Measurements from ENCODE around the gene PLAAT2. TPM values are rescaled to one million over a fixed set of nuclear protein-coding genes. Genes with fewer than 3 reads are reported as not detected.

The PLAAT2 gene
- total RNA-seq, 4 donors from 2014 or later = 38.7 to 47.9 (median 43.0) TPM; not detected in 1

DNA sequence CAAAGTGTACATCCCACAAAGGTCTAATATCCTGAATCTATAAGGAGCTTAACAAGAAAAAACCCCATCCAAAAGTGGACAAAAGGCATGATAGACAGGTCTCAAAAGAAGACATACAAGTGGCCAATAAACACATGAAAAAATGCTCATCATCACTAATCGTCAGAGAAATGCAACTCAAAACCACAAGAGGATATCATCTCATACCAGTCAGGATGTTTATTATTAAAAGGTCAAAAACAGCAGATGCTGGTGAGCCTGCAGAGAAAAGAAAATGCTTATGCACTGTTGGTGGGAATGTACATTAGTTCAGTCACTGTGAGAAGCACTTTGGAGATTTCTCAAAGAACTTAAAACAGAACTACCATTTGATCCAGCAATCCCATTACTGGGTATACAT is 44.6 kb downstream of the PLAAT2 start:
- intact Hi-C loops (cut with DNase I; ENCODE audit: low total_unique reads) (no loop called here), in situ Hi-C loops (cut with MboI; ENCODE audit: low pct_ligation_motif_present in 1 of 4, low pct_unique_long_range_greater_than_20kb in 1 of 4, low sequenced_read_pairs in 3 of 4) (no loop called here)
- WGBS, 2 donors (ENCODE audit: low coverage in 1 of 2) = 22 to 32% methylated on average over 1 of the region's 1 CpG
- Histone ChIP-seq H3K4me1 (no peaks in the 10 kb centered on the region), H3K9me3 (no peaks in the 10 kb centered on the region), H3K4me3 (no peak overlapping the region), H3K36me3 (no peaks in the 10 kb centered on the region), H3K27ac (no peak overlapping the region), H3K27me3 (no peaks in the 10 kb centered on the region)
- TF ChIP-seq POLR2A (IDR thresholded peaks at IDR 0.05) (no peak), EP300 (IDR thresholded peaks at IDR 0.05; ENCODE audit: low read depth) (no peak), POLR2AphosphoS5 (IDR thresholded peaks at IDR 0.05) (no peak)
- TF ChIP-seq, protein P1, sequence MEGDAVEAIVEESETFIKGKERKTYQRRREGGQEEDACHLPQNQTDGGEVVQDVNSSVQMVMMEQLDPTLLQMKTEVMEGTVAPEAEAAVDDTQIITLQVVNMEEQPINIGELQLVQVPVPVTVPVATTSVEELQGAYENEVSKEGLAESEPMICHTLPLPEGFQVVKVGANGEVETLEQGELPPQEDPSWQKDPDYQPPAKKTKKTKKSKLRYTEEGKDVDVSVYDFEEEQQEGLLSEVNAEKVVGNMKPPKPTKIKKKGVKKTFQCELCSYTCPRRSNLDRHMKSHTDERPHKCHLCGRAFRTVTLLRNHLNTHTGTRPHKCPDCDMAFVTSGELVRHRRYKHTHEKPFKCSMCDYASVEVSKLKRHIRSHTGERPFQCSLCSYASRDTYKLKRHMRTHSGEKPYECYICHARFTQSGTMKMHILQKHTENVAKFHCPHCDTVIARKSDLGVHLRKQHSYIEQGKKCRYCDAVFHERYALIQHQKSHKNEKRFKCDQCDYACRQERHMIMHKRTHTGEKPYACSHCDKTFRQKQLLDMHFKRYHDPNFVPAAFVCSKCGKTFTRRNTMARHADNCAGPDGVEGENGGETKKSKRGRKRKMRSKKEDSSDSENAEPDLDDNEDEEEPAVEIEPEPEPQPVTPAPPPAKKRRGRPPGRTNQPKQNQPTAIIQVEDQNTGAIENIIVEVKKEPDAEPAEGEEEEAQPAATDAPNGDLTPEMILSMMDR (IDR thresholded peaks at IDR 0.05) = no peak
- DNase-seq = no peak

DNA sequence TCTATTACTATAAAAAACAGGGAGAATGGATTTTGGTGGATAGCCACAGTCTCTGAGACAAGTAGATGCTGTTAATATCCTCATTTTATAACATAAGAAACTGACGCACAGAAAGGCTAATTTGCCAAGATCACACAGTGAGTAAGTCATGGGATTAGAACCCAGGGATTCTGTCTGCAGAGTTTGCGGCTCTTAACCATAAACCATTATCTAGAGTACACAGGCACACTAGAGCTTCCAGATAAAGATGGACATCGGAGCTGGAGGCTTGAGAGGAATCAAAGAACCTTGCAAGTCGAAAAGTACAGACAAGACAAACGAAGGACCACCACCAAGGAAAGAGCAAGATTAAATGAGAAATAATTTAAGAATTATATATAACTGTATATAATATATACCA is 46.0 kb downstream of the PLAAT2 start:
- H3K4me1 ChIP-seq = no peaks in the 10 kb centered on the region
- no peak overlapping the region for H3K4me3 ChIP-seq
- intact Hi-C loops (cut with DNase I; ENCODE audit: low total_unique reads) (no loop called here), in situ Hi-C loops (cut with MboI; ENCODE audit: low pct_ligation_motif_present in 1 of 4, low pct_unique_long_range_greater_than_20kb in 1 of 4, low sequenced_read_pairs in 3 of 4) (no loop called here)
- H3K27ac ChIP-seq = no peak overlapping the region
- no peaks in the 10 kb centered on the region for H3K9me3 ChIP-seq
- DNase-seq = no peak
- no peak for TF ChIP-seq EP300 (IDR thresholded peaks at IDR 0.05; ENCODE audit: low read depth)
- TF ChIP-seq, protein P1 (IDR thresholded peaks at IDR 0.05) = no peak
- TF ChIP-seq POLR2AphosphoS5 (IDR thresholded peaks at IDR 0.05) = no peak
- no peak for TF ChIP-seq POLR2A (IDR thresholded peaks at IDR 0.05)
- 90 to 93% methylated on average over 4 to 5 of the region's 5 CpGs for WGBS, 2 donors (ENCODE audit: low coverage in 1 of 2)
- H3K36me3 ChIP-seq = no peaks in the 10 kb centered on the region
- no peaks in the 10 kb centered on the region for H3K27me3 ChIP-seq

DNA sequence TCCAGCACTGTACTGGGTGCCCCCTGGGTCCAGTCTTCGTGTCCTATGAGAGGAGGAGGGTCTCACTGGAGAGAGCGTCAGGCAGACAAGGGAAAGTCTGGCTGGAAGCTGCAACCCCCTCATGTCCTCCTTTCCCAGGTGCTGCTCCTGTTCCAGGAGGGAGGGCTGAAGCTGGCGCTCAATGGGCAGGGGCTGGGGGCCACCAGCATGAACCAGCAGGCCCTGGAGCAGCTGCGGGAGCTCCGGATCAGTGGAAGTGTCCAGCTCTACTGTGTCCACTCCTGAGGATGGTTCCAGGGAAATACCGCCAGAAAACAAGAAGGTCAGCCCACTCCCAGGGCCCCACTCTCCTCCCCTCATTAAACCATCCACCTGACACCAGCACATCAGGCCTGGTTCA is 47.1 kb downstream of the PLAAT2 start:
- in situ Hi-C loops (cut with MboI; ENCODE audit: low pct_ligation_motif_present in 1 of 4, low pct_unique_long_range_greater_than_20kb in 1 of 4, low sequenced_read_pairs in 3 of 4) = no loop called here
- WGBS, 2 donors (ENCODE audit: low coverage in 1 of 2) = 92% methylated on average over 6 of the region's 6 CpGs; no CpG with 5 or more reads in 1 of the 2 donors

DNA sequence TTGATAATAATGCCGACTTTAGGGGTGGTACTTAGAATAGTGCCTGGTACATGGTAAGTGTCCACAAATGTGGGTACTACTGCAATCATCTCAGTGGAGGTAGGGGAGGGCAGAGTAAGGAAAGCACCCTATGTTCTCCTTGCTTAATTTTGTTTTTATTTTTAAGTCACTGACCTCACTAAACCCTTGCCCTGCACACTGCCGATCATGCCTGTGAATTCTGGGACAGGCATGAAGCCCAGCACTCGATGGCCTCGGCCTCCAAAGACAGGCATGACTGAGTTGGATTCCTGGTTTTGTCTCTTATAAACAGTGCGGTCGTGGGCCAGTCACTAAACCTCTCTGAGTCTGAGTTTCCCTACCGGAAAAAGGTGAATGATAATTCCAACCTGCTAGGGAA is 50.4 kb downstream of the PLAAT2 start:
- Histone ChIP-seq H3K9me3 (no peaks in the 10 kb centered on the region), H3K4me3 (no peak overlapping the region), H3K4me1 (no peaks in the 10 kb centered on the region), H3K36me3 (no peaks in the 10 kb centered on the region), H3K27ac (no peak overlapping the region), H3K27me3 (no peaks in the 10 kb centered on the region)
- intact Hi-C loops (cut with DNase I; ENCODE audit: low total_unique reads) (no loop called here), in situ Hi-C loops (cut with MboI; ENCODE audit: low pct_ligation_motif_present in 1 of 4, low pct_unique_long_range_greater_than_20kb in 1 of 4, low sequenced_read_pairs in 3 of 4) (no loop called here)
- no peak for TF ChIP-seq EP300 (IDR thresholded peaks at IDR 0.05; ENCODE audit: low read depth)
- TF ChIP-seq, protein P1 (IDR thresholded peaks at IDR 0.05) = no peak
- no peak for TF ChIP-seq POLR2A (IDR thresholded peaks at IDR 0.05)
- no peak for TF ChIP-seq POLR2AphosphoS5 (IDR thresholded peaks at IDR 0.05)
- 88 to 93% methylated on average over 6 to 7 of the region's 7 CpGs for WGBS, 2 donors (ENCODE audit: low coverage in 1 of 2)
- no peak for DNase-seq

More for the DNA sequence above, 47.1 kb downstream of the PLAAT2 start:
- no peaks in the 10 kb centered on the region for H3K36me3 ChIP-seq
- DNase-seq = no peak
- H3K4me1 ChIP-seq = no peaks in the 10 kb centered on the region
- no peak for TF ChIP-seq POLR2AphosphoS5 (IDR thresholded peaks at IDR 0.05)
- TF ChIP-seq POLR2A (IDR thresholded peaks at IDR 0.05) = no peak
- TF ChIP-seq EP300 (IDR thresholded peaks at IDR 0.05; ENCODE audit: low read depth) = no peak
- TF ChIP-seq, protein P1 (IDR thresholded peaks at IDR 0.05) = no peak
- no peaks in the 10 kb centered on the region for H3K27me3 ChIP-seq
- no peak overlapping the region for H3K27ac ChIP-seq
- intact Hi-C loops (cut with DNase I; ENCODE audit: low total_unique reads) = no loop called here
- no peak overlapping the region for H3K4me3 ChIP-seq
- no peaks in the 10 kb centered on the region for H3K9me3 ChIP-seq
